KMS-11 (cell line): Measurements from ENCODE around the gene FGF14.

Experiments
- H2AFZ ChIP-seq: fragments of 200-600 bp; sonication (generic); 2 replicates; pipeline ENCODE4 v1.6.1; 2016; ENCODE audit warnings: antibody characterized with exemption, mixed run types, low read depth
- H3K27ac ChIP-seq: fragments of 200-600 bp; sonication (generic); 2 replicates; pipeline ENCODE4 v1.6.1; 2016; ENCODE audit warnings: mild to moderate bottlenecking, mixed run types
- H3K27me3 ChIP-seq: fragments of 200-600 bp; sonication (generic); 2 replicates; pipeline ENCODE4 v1.6.1; 2017; ENCODE audit warnings: mild to moderate bottlenecking, low read depth, mixed run types, moderate library complexity; ENCODE audit not compliant: insufficient read depth
- H3K36me3 ChIP-seq: fragments of 200-600 bp; sonication (generic); 2 replicates; pipeline ENCODE4 v1.6.1; 2017; ENCODE audit warnings: mild to moderate bottlenecking, mixed run types; ENCODE audit not compliant: insufficient read depth
- H3K4me1 ChIP-seq: fragments of 200-600 bp; sonication (generic); 2 replicates; pipeline ENCODE4 v1.6.1; 2016; ENCODE audit warnings: mild to moderate bottlenecking, low read depth, mixed run types; ENCODE audit not compliant: poor library complexity, severe bottlenecking
- H3K4me2 ChIP-seq: fragments of 200-600 bp; sonication (generic); 2 replicates; pipeline ENCODE4 v1.7.0; 2016; ENCODE audit warnings: mild to moderate bottlenecking, mixed run types
- H3K4me3 ChIP-seq: fragments of 200-600 bp; sonication (generic); IDR thresholded peaks from 2 replicates; pipeline ENCODE4 v1.6.1; 2017; ENCODE audit warnings: low read depth, low read length, mixed read lengths; ENCODE audit not compliant: insufficient read depth
- H3K79me2 ChIP-seq: fragments of 200-600 bp; sonication (generic); 2 replicates; pipeline ENCODE4 v1.6.1; 2016; ENCODE audit warnings: low read depth, mixed run types; ENCODE audit not compliant: insufficient read depth
- H3K9ac ChIP-seq: fragments of 200-600 bp; sonication (generic); 2 replicates; pipeline ENCODE4 v1.6.1; 2016; ENCODE audit warnings: mild to moderate bottlenecking, mixed run types
- H4K20me1 ChIP-seq: fragments of 200-600 bp; sonication (generic); 2 replicates; pipeline ENCODE4 v1.6.1; 2016; ENCODE audit warnings: mild to moderate bottlenecking, mixed run types; ENCODE audit not compliant: insufficient read depth
- CTCF ChIP-seq: fragments of 200-600 bp; sonication (generic); conservative IDR thresholded peaks from 2 replicates; pipeline ENCODE4 v1.6.1; 2017; ENCODE audit warnings: low read depth, mild to moderate bottlenecking, antibody characterized with exemption, low read length, moderate library complexity, mixed read lengths

Gene FGF14

GRCh38 chr13:101661839-101662238 lies 740.0 kb downstream of the FGF14 start:
- no peaks in the 10 kb centered on the region for H3K27me3 ChIP-seq
- H3K4me3 ChIP-seq, result no peak overlapping the region
- no peaks in the 10 kb centered on the region for H4K20me1 ChIP-seq
- no peak for TF ChIP-seq CTCF
- no peaks in the 10 kb centered on the region for H3K4me1 ChIP-seq
- no peak overlapping the region for H3K27ac ChIP-seq
- no peaks in the 10 kb centered on the region for H3K36me3 ChIP-seq
- no peak overlapping the region for H2AFZ ChIP-seq
- no peak overlapping the region for H3K9ac ChIP-seq
- H3K4me2 ChIP-seq, result no peak overlapping the region
- no peaks in the 10 kb centered on the region for H3K79me2 ChIP-seq
